HG02623 (cell line): ENCODE data around the gene OR13C5.
"Not testable (repeated sequence)": the region's sequence is repeated elsewhere in the genome, so short reads cannot be mapped to it uniquely, and the experiment has no call there.

Experiments used
- ATAC-seq: cut with Tn5 transposase; IDR thresholded peaks from one replicate; pipeline ENCODE4 v1.9.1; 2021; ENCODE audit warnings: moderate library complexity; ENCODE audit not compliant: unreplicated experiment

Gene OR13C5, protein sequence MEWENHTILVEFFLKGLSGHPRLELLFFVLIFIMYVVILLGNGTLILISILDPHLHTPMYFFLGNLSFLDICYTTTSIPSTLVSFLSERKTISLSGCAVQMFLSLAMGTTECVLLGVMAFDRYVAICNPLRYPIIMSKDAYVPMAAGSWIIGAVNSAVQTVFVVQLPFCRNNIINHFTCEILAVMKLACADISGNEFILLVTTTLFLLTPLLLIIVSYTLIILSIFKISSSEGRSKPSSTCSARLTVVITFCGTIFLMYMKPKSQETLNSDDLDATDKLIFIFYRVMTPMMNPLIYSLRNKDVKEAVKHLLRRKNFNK

DNA sequence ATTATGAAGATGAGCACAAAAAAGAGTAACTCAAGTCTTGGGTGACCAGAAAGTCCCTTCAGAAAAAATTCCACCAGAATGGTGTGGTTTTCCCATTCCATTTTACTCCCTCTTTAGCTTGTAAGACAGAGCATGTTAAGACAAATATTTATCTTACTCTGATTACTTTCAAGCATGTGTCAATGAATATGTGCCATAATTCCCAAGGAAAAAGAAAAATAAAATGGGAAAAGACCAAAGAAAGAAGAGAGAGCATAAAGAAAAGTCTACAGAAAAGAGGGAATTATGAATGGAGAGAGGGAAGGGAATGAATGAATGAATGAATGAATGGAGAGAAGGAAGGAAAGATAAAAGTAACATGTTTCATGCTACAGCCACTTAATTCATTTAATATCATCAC is at the start of gene OR13C5:
OR13C5 (minus strand) TSS at position 101 of the 400 bp plus-strand sequence; CDS start at position 101, 0 bp downstream.
- ATAC-seq, result not testable (repeated sequence)

DNA sequence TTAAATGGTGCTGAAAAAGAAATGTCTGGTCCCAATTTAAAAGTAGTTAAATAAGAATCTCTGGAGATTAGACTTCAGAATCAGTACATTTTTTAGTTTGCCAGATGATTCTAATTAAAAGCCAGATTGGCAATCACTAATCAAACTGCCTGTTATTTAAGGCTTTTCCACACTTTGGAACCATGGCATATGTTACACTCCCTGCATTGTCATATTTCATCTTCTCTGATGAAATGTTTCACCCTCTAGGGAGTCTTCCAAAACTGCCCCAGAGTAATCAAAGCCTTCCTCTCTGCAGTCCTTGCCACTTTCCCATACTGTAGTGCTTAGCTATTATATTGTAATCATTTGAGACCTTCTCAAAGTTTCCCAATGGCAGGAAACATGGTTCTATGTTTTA is 36.2 kb upstream of the OR13C5 start:
- ATAC-seq, result no peak

DNA sequence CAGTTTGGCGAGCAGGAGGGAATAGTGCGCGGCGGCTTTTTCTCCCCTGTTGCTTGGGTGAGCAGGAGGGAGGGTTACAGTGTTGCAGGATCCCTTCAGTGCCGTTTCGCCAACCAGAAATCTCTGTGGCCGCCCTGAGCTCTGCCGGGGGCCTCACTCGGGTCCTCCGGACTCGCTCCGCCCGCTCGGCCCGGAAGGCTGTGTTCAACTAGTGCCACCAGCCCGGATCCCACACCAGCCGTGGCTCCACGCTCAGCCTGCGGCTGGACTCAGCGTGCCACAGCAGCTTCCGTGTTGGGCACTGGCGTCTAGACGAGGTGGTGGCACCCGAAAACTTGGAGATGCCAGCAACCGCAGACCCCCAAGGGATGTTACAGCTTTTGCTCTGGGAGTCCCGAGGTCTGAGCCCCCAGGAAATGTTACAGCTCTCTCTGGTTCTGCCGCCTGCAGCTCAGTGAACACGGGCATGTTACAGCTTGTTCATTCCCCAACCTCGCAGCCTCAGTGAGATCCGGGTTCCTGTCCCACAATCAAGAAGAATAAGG is 34.8 kb upstream of the OR13C5 start:
- ATAC-seq, result no peak

DNA sequence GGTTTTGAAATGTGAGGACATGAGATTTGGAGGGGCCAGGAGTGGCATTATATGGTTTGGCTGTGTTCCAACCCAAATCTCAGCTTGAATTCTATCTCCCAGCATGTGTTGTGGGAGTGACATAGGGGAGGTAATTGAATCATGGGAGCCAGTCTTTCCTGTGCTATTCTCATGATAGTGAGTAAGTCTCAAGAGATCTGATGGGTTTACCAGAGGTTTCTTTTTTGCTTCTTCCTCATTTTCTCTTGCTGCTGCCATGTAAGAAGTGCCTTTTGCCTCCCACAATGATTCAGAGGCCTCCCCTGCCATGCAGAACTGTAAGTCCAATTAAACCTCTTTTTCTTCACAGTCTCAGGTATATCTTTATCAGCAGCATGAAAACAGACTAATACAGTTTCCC is 26.8 kb upstream of the OR13C5 start:
- ATAC-seq, result not testable (repeated sequence)

DNA sequence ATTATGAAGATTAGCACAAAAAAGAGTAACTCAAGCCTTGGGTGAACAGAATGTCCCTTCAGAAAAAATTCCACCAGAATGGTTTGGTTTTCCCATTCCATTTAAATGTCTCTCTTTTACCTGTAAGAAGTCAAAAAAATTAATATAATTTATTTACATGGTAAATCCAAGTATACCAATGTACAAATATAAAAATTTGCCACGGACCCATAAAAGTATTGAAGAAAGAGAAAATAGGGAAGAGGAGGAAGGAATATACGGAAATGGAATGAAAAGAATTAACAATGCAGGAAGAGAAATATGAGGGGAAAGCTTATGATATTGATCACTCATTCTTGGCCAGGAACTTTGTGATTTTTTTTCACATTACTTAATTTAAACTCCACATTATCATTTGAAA is 18.9 kb upstream of the OR13C5 start, which contains the start of gene OR13C9:
OR13C9 (minus strand) TSS at position 101 of the 400 bp plus-strand sequence; CDS start at position 101, 0 bp downstream.
- ATAC-seq, result no peak

DNA sequence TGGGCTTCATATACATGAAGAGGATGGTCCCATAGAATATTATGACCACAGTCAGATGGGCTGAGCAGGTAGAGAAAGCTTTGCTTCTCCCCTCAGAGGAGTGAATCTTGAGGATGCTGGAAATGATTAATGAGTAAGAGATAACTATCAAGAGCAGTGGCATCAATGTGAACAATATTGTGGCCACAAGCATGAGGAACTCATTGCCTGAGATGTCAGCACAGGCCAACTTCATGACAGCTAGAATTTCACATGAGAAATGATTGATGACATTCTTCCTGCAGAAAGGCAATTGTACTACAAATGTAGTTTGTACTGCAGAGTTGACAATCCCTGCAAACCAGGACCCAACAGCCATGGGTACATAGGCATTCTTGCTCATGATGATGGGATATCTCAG is 18.2 kb upstream of the OR13C5 start:
- no peak for ATAC-seq

DNA sequence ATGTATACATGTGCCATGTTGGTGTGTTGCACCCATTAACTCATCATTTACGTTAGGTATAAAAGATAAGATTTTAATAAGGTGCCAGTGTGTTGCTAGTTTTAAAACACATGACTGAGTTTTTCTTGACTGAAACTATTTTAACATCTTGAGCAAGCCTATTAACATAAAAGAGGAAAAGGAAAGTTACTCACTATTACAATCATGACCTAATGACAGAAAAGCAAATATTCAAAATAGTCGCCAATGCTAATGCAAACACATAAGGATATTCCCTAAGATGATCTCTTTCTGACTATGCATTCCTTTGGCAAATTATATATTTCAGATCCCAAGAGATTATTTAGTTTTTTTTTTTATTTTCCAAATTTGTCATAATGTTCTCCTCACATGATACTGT is 12.0 kb upstream of the OR13C5 start:
- no peak for ATAC-seq

DNA sequence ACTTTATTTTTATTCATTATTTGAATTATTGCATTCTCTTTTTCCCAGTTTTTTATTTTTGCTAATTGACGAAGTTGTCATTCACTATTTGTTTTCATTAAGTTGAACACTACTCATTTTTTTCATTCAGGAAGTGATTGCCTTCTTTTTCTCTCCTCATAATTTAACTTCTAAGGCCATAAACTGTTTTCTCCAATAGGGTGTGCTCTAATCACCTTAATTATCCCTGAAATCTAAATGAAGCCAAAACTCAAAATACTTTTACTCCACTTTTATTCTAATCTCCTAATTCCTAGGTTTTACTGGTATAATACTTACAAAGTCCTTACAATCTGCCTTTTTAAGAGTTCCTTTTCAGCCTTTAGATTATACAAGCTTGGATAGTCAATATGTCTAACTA is 9.1 kb upstream of the OR13C5 start:
- ATAC-seq, result no peak

DNA sequence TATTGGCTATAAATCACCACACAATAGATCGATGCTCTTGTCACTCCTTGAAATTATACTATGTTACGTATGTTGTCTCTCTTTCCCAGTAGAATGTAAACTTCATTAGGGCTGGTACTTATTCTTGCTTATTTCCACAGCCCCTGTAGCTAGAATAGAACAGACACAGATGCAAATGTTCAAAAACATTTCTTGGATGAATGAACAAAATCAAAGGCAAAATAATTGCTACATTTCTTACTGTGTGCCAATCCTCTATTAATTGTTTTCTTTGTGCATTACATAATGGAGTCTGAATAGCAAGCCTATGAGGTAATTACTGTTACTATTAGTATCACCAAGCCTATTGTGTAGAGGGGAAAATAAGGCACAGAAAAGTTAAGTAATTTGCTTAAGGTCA is 6.9 kb upstream of the OR13C5 start:
- no peak for ATAC-seq

DNA sequence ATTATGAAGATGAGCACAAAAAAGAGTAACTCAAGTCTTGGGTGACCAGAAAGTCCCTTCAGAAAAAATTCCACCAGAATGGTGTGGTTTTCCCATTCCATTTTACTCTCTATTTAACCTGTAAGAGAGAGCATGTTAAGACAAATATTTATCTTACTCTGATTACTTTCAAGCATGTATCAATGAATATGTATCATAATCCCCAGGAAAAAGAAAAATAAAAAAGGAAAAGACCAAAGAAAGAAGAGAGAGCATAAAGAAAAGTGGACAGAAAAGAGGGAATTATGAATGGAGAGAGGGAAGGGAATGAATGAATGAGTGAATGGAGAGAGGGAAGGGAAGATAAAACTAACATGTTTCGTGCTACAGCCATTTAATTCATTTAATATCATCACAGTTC is 6.3 kb upstream of the OR13C5 start, which contains the start of gene OR13C2:
OR13C2 (minus strand) TSS at position 101 of the 400 bp plus-strand sequence; CDS start at position 101, 0 bp downstream.
- not testable (repeated sequence) for ATAC-seq

DNA sequence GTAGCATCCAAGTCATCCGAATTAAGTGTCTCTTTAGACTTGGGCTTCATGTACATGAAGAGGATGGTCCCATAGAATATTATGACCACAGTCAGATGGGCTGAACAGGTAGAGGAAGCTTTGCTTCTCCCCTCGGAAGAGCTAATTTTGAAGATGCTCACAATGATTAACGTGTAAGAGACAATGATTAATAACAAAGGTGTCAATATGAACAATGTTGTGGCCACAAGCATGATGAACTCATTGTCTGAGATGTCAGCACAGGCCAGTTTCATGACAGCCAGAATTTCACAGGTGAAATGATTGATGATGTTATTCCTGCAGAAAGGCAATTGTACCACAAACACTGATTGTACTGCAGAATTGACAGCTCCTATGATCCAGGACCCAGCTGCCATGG is 5.6 kb upstream of the OR13C5 start:
- no peak for ATAC-seq

DNA sequence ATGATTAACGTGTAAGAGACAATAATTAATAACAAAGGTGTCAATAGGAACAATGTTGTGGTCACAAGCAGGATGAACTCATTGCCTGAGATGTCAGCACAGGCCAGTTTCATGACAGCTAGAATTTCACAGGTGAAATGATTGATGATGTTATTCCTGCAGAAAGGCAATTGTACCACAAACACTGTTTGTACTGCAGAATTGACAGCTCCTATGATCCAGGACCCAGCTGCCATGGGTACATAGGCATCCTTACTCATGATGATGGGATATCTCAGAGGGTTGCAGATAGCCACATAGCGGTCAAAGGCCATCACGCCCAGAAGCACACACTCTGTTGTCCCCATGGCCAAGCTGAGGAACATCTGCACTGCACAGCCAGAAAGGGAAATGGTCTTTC is 464 bp downstream of the OR13C5 start:
- ATAC-seq, result not testable (repeated sequence)

DNA sequence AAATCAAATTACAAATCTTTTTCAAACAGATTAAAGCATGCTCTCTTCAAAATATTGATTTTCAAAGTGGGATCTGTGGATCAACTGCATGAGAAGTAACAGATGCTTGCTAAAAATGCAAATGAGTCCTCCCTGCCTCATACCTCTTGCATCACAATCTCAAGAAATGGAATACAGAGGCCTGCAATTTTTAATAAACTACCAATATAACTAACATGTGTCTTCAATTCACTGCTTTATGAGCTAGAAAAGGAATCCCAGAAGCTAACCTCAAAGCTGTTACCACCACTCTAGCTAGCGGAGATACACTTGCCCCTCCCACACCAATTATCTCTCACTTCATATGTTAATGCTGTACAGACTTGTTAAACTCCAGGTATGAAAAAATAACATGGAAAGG is 9.6 kb downstream of the OR13C5 start:
- no peak for ATAC-seq

DNA sequence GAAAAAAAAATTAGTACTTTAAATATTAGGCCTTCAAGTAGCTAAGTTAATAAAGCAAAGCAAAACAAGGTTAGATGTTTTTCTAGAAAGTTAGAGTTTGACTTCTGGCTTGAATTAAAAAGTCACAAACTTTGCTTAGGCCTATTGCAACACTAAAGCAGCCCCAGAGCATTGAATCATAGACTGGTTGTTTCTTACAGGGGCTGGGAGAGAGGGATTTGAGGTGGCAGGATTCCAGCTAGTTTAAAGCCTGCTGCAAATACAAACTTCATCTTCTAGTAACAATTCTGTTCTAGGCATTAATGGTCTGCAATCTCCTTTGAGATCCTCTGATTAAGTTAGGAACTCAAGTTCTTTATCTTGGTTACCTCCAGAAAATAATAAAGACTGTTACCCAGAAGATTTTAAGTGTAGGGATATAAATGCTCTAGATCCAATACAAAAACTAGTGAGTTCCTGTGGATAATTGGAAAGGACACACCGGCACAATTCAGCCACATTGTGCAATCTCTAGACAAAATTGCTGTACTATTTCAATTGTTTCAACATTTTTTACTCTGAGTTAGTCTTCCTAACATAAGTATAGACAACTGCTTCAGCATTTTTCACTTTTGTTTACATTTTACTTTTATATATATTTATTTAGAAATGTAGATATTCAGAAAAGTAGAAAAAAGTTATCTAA is 12.6 kb downstream of the OR13C5 start:
- ATAC-seq, result no peak

DNA sequence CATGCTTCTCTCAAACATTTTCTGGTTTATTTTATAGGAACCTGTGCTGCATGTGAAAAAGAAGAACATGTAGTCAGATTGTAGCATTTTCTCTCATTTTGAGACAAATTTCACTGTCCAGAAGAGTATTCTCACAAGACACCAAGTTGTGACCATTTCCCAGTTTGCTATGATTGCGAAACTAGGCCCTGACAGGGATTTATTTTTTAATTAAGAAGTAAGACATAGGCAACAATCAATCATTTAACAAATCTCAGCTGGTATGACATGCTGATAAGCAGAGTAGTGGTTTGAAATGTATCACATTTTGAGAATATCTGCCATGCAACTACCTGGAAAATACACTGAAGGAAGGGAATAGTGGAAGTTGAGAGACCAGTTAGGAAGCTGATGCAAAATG is 18.7 kb downstream of the OR13C5 start:
- no peak for ATAC-seq

DNA sequence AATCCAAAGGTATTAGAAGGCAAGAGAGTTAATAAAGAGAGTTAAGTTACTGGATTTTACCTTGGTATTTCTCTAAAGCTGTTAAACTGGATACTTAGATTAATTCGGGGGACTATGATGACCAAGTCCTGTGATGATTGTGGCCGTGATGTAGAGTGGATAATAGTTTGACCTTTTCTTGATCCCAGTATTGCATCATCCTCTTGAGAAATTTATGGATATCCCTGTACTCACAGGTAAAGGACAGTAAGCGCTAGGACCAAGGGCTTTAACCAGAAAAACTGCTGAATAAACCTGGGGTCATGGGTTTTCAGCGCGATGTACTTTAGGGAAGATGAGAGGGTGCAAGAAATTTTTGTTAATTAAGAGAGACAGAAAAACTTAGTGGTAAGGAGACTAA is 21.9 kb downstream of the OR13C5 start:
- ATAC-seq, result no peak

DNA sequence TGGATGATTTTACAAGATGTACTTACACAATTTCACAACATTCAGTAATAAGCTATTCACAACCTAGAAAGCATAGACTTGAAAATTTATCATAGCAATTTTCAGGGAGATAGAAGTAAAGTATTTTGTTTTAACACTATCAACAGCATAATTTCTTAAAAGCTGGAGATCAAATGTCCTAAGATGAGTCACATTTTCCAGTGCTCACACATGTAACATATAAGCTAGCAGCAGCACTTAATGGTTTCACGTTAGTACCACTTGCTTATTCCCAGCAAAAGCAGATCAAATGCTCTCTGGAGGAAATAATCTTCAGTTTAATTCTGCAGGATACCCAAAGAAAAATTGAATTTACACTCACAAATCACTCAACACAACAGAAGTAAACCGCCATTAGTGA is 23.8 kb downstream of the OR13C5 start:
- no peak for ATAC-seq

DNA sequence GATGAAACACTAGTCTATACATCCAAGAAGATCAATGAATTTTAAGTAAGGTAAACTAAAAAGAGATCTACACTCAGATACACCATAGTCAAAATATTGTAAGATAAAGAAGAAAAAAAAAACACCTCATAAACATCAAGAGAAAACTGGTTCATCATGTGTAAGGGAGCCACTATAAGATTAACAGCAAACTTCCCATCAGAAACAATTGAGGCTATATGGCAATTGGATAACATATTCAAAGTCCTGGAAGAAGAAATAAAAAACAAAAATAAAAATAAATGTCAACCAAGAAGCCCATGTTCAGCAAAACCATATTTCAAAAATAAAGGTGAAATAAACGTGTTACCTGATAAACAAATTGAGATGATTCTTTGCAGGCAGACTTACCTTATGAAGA is 26.6 kb downstream of the OR13C5 start:
- no peak for ATAC-seq

DNA sequence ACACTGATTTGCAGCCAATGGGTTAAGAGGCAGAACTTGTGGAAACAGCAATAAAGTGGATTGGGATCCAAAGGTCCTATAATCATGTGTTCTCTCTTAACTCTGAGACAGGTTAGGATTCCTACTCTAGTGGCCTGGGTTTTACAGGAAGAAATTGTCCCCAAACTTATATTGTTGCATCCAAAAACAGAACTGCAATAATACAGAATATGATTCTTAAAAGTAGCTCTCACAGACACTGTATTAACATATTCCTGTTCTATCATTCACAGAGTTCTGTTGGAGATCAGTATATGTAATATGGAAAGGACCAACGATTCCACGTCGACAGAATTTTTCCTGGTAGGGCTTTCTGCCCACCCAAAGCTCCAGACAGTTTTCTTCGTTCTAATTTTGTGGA is 30.3 kb downstream of the OR13C5 start, which contains the start of gene OR13C8:
OR13C8 (plus strand) TSS at position 301 of the 400 bp plus-strand sequence; CDS start at position 301, 0 bp downstream.
- ATAC-seq, result no peak

DNA sequence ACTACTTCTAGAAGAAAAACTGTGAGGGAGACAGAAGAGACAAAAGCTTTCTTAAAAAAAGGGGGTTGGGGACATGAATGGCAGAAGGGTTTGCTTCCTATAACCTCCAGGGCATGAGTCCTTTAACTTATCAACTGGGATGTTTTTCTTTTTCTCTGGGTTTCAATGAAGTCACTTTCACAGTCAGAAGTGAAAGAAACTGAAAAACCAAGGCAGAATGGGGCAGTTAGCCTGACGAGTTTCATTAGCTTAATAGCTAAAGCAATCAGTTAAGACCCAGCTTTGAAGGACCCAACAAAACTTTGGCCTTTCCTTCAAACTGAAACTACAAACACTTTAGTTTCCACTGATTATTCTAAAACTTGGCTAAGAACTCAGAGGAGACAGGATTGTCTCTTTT is 34.9 kb downstream of the OR13C5 start:
- no peak for ATAC-seq

DNA sequence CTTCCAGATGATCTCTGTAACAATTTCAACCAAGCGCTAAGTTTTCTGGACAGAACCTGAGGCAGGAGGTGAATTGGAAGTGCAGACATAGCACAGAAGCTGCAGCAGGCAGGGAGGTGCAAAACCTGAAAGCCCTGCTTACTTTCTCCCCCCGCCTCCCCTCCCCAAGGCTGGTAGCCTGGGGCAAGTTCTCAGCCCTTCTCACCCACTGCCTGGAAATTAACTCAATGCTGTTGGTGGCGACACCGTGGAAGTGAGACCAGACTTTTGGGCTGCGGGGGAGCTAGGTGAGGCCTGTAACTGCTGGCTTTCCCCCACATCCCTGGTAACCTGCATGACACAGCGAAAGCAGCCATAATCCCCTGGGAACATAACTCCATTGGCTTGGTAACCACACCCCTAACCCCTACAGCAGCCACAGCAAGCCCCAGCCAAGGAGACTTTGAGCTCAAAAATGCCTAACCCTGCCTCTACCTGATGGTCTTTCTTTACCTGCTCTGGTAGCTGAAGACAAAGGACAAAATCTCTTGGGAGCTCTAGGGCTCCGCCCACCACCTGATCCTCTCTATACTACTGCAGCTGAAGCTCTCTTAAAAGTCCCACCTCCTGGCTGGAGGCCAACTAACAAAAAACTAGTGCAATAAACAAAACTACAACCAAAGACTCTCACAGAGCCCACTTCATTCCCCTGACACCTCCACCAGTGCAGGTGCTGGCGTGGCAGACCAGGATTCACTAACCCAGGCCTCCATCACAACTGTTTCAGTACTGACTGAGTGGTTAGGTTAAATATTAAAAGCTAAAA is 42.2 kb downstream of the OR13C5 start:
- ATAC-seq, result no peak
